Stomach (tissue), 9 donors: ENCODE measurements around the gene PITX2. TPM values are rescaled to one million over a fixed set of nuclear protein-coding genes. Genes with fewer than 3 reads are reported as not detected.

ENCODE experiments used
- DNase-seq, 2 donors: peaks; one replicate each; pipeline versions ENCODE4 v3.0.0 to v3.0.0-alpha.2; 2013 to 2019
- H3K27ac ChIP-seq, 5 donors: fragments of 200-600 bp in 4 of 5; sonication (generic) in 4 of 5; one replicate each; pipeline ENCODE4 v1.5.1; 2013 to 2019; ENCODE audit warnings: mild to moderate bottlenecking in 1 of 5, moderate library complexity in 1 of 5
- H3K27me3 ChIP-seq, 3 donors: fragments of 200-600 bp; sonication (generic); one replicate each; pipeline ENCODE4 v1.5.1; 2017 to 2019; ENCODE audit warnings: mixed run types in 1 of 3
- H3K36me3 ChIP-seq, 4 donors: fragments of 200-600 bp; sonication (generic); 1 replicate in 3 of 4; 2 replicates in 1 of 4; pipeline ENCODE4 v1.5.1; 2016 to 2019
- H3K4me1 ChIP-seq, 4 donors: fragments of 200-600 bp; sonication (generic); one replicate each; pipeline ENCODE4 v1.5.1; 2016 to 2019
- H3K4me3 ChIP-seq, 4 donors: fragments of 200-600 bp; sonication (generic) in 3 of 4; one replicate each; pipeline ENCODE4 v1.5.1; 2016 to 2019; ENCODE audit warnings: mild to moderate bottlenecking in 1 of 4
- H3K9me3 ChIP-seq, 4 donors: fragments of 200-600 bp; sonication (generic); one replicate each; pipeline ENCODE4 v1.5.1; 2016 to 2019
- EP300 ChIP-seq: sonication (generic); formaldehyde crosslinking; IDR thresholded peaks from one replicate; pipeline ENCODE4 v1.6.1; 2017; ENCODE audit warnings: antibody characterized with exemption
- POLR2A ChIP-seq, 4 donors: fragments of 450-650 bp; IDR thresholded peaks; one replicate each; pipeline ENCODE4 v1.6.1; 2016; ENCODE audit warnings: antibody characterized with exemption in 4 of 4, control low read depth in 2 of 4, mild to moderate bottlenecking in 1 of 4, moderate library complexity in 1 of 4
- POLR2AphosphoS5 ChIP-seq, 3 donors: sonication (generic); formaldehyde crosslinking; IDR thresholded peaks; one replicate each; pipeline ENCODE4 v1.6.1; 2016; ENCODE audit warnings: antibody characterized with exemption in 3 of 3
- WGBS, 5 donors: extraction: QIAGEN DNeasy Blood & Tissue Kit in 3 of 5; methylation state at CpG; one replicate each; pipeline versions ENCODE4 v1.1.5 to v1.1.7; 2013 to 2018; 5-methylcytosine and 5-hydroxymethylcytosine counted together
- intact Hi-C: fragments of 100-400 bp; cut with DNase I; formaldehyde crosslinking; loops from one replicate; pipeline ENCODE4 v1.15.1; 2023; ENCODE audit warnings: low total_unique reads
- polyA plus RNA-seq, 3 donors: library from polyadenylated mRNA; stranded (reverse); fragments of 200-250 nt; gene quantifications; one replicate each; pipeline ENCODE4 v1.2.3, GENCODE V29; 2013
- total RNA-seq, 5 donors: library from RNA; depleted of rRNA; stranded (reverse); fragments of >200 nt; gene quantifications; one replicate each; pipeline versions ENCODE4 v1.1.0 to v1.2.3, GENCODE V29; 2014 to 2016
- TF ChIP-seq, protein P1 (sequence below), 7 experiments: fragments of 450-650 bp in 4 of 7; fragments of 200-600 bp in 3 of 7; sonication (generic) in 3 of 7; IDR thresholded peaks; one replicate each; pipeline ENCODE4 v1.5.1; 2016 to 2019; ENCODE audit warnings: antibody characterized with exemption in 7 of 7, control low read depth in 2 of 7, mild to moderate bottlenecking in 1 of 7
- donor health status: healthy with polysubstance abuse.
- donor health status: Bipolar disorder and iron deficiency.
- donor health status: healthy.

PITX2 gene
- total and polyA plus RNA-seq, 8 donors = 0.53 to 2.6 (median 1.1) TPM; not detected in 5

DNA sequence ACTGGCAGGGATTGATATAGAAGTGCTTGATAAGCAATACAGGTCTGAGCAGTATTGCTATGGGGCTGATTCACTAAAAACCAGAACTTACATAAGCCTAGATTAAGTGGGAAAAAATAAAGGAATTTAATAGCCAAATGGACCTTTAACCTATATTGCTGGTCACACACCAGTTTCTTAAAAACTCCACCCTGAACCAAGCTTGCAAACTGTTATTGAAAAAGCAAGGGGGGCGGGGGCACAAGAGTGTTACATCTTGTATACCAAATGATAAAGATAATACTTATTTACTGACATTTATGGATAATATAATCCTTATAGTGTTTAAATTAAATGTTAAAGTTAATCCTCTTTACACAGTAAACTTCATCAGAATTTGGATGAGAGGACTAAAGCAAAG, 40.3 kb upstream of the PITX2 start:
- Histone ChIP-seq H3K4me3 (no peak overlapping the region), H3K4me1 (peaks cover 0 to 6% (median 0%) of the 10 kb centered on the region in 4 donors), H3K27ac (no peak overlapping the region), H3K27me3 (no peaks in the 10 kb centered on the region), H3K36me3 (no peaks in the 10 kb centered on the region), H3K9me3 (peaks cover 0 to 4% (median 3%) of the 10 kb centered on the region in 4 donors)
- no peak for DNase-seq
- 78 to 95% (median 80%) methylated on average over 1 of the region's 1 CpG for WGBS, 5 donors
- intact Hi-C loops = no loop called here
- TF ChIP-seq, protein P1, sequence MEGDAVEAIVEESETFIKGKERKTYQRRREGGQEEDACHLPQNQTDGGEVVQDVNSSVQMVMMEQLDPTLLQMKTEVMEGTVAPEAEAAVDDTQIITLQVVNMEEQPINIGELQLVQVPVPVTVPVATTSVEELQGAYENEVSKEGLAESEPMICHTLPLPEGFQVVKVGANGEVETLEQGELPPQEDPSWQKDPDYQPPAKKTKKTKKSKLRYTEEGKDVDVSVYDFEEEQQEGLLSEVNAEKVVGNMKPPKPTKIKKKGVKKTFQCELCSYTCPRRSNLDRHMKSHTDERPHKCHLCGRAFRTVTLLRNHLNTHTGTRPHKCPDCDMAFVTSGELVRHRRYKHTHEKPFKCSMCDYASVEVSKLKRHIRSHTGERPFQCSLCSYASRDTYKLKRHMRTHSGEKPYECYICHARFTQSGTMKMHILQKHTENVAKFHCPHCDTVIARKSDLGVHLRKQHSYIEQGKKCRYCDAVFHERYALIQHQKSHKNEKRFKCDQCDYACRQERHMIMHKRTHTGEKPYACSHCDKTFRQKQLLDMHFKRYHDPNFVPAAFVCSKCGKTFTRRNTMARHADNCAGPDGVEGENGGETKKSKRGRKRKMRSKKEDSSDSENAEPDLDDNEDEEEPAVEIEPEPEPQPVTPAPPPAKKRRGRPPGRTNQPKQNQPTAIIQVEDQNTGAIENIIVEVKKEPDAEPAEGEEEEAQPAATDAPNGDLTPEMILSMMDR (IDR thresholded peaks at IDR 0.05) = no peak
- TF ChIP-seq POLR2A (IDR thresholded peaks at IDR 0.05) (no peak), POLR2AphosphoS5 (IDR thresholded peaks at IDR 0.05) (no peak), EP300 (no peak)

DNA sequence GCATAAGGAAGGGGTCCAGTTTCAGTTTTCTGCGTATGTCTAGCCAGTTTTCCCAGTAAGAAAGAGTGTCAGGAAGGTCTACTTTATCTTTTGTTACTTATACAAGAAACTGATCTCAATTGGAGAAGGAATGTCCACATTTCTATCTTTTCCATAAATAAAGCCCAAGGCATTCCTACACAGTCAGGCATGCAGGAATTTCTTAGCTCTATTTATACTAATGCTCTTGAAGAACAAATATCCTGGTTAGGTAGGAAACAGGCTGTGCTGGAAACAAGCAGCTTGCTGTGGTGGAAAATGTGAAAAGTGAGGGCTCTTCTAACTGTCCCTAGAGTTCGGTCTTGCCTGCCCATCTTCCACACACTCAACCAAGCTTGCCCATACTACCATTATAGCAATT, 37.9 kb upstream of the PITX2 start:
- TF ChIP-seq POLR2AphosphoS5 (IDR thresholded peaks at IDR 0.05) (no peak), EP300 (no peak), POLR2A (IDR thresholded peaks at IDR 0.05) (no peak)
- TF ChIP-seq, protein P1 (IDR thresholded peaks at IDR 0.05) = no peak
- Histone ChIP-seq H3K27ac (no peak overlapping the region), H3K36me3 (no peaks in the 10 kb centered on the region), H3K4me1 (no peaks in the 10 kb centered on the region), H3K9me3 (peaks cover 0 to 4% (median 3%) of the 10 kb centered on the region in 4 donors), H3K4me3 (no peak overlapping the region), H3K27me3 (no peaks in the 10 kb centered on the region)
- intact Hi-C loops = no loop called here
- DNase-seq = no peak
- WGBS, 5 donors = 74 to 88% (median 81%) methylated on average over 2 of the region's 2 CpGs

DNA sequence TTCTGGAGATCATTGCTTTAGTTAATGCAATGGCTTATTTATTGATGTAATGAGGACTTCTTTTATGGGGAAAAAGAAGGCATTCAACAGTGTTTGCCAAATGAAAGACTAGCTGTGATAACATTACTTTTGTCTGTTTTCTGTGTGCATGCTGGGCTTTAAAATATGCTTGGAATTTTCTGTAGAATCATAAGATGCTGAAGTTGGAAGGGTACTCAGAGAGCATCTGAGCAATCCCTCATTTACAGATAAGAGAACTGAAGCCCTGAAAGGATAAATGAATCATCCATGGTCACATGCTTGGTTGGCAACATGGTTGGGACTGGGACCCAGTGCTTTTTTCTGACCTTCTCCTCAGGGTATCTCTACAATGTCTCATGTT, 31.4 kb upstream of the PITX2 start:
- Histone ChIP-seq H3K9me3 (peaks cover 0 to 4% (median 3%) of the 10 kb centered on the region in 4 donors), H3K27me3 (peaks cover 0 to 8% (median 0%) of the 10 kb centered on the region in 3 donors), H3K36me3 (no peaks in the 10 kb centered on the region), H3K27ac (peak overlapping the region in 1 of 5 donors; percentile 24), H3K4me1 (no peaks in the 10 kb centered on the region), H3K4me3 (no peak overlapping the region)
- DNase-seq = no peak
- TF ChIP-seq POLR2AphosphoS5 (IDR thresholded peaks at IDR 0.05) = no peak
- no peak for TF ChIP-seq POLR2A (IDR thresholded peaks at IDR 0.05)
- TF ChIP-seq, protein P1 (IDR thresholded peaks at IDR 0.05) = no peak
- TF ChIP-seq EP300 = no peak
- intact Hi-C loops = no loop called here

DNA sequence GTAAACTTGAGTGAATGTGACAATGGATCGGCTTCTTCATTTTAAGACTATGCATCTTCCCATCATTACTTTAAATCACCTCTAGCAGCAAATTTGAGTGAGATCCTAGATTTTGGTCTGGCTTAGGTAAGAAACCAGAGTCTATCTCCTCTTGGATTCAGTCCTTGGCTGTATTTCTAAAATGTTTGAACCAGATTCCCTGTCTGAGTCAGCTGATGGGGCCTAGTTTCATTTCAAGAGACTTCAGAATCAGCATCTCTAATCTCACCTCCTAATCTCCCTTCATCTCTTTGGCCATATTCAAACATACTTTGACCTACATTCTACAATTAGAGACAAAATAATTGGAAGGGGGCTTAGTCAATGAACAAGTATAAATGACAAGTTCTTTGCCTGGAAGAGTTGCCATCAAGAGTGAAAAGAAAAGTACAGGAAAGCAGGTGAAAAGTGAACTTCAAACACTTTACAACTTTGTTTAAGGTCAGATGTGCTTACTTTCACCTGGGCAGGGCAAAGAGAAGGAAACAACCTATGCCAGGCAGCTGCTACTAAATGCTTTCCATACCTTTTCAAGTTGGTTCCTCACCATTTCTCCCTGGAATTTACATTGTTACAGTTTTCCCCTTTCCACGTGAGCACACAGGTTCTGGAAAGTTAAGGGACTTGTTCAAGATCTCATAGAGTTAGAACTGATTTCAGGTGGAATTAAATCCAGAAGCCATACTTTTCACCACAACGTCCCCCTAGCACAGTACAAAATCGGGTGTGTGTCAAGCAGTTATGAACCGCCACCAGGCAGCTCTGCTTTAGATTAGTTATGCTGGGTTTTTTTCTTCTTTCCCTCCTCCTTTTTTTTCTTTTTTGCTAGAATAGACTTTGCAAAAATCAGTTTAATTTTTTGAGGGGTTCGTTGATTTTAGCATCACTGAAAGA, 30.7 kb upstream of the PITX2 start:
- peak in 1 of 2 donors; percentile 52 for DNase-seq
- peaks cover 0 to 8% (median 0%) of the 10 kb centered on the region in 3 donors for H3K27me3 ChIP-seq
- H3K36me3 ChIP-seq = no peaks in the 10 kb centered on the region
- no peak for TF ChIP-seq POLR2AphosphoS5 (IDR thresholded peaks at IDR 0.05)
- no peak for TF ChIP-seq POLR2A (IDR thresholded peaks at IDR 0.05)
- TF ChIP-seq EP300 = no peak
- TF ChIP-seq, protein P1 (IDR thresholded peaks at IDR 0.05) = no peak
- WGBS, 5 donors = 48 to 62% (median 55%) methylated on average over 6 of the region's 6 CpGs
- H3K27ac ChIP-seq = peak overlapping the region in 1 of 5 donors; percentile 24
- no peaks in the 10 kb centered on the region for H3K4me1 ChIP-seq
- H3K4me3 ChIP-seq = no peak overlapping the region
- no peaks in the 10 kb centered on the region for H3K9me3 ChIP-seq
- intact Hi-C loops = no loop called here
